ENCODE measurements around the gene RGS6.

The RGS6 gene

DNA sequence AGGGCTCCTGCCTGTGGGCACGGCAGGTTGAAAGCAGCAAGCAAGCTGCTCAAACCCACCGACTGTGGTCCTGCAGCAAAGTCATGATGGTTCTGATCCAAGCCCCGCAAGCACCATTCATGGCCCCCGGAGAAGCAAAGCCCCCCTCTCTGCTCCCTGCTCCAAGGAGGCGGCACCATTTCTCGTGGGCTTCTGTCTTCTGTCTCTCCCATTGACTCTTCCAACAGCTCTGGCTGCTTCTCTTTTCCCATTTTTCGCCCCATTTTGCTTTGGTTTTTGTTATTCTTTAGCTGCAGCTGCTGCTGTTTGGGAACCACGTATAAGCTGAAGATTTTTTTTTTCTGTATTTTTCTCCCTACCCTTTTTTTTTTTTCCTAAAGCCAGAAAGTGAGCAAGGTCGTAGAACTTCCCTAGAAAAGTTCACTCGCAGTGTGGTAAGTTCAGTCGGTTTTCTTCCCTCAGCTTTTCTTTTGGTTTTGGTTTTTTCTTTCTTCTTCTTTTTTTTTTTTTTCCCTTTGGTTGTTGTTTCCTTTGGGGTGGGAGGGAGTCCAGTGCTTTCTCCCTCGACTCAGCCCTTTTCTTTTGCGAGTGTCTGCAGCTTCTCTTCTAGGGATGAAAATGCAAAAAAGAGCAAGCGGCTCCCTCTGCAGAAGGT lies 607.6 kb downstream of the RGS6 start:
- no peak overlapping the region for H3K27ac Mint-ChIP-seq
- no peaks in the 10 kb centered on the region for H3K9me3 Mint-ChIP-seq
- no peaks in the 10 kb centered on the region for H3K36me3 Mint-ChIP-seq (ENCODE audit: low read depth)
- no peak overlapping the region for H3K4me3 Mint-ChIP-seq
- H3K4me1 Mint-ChIP-seq (ENCODE audit: low read depth) = peaks cover 26% of the 10 kb centered on the region
- no peaks in the 10 kb centered on the region for H3K27me3 Mint-ChIP-seq

GRCh38 chr14:72540836-72541235 lies 608.6 kb downstream of the RGS6 start:
- no peaks in the 10 kb centered on the region for H3K36me3 Mint-ChIP-seq (ENCODE audit: low read depth)
- H3K27ac Mint-ChIP-seq = no peak overlapping the region
- peaks cover 22% of the 10 kb centered on the region for H3K4me1 Mint-ChIP-seq (ENCODE audit: low read depth)
- no peak overlapping the region for H3K4me3 Mint-ChIP-seq
- H3K27me3 Mint-ChIP-seq = no peaks in the 10 kb centered on the region
- H3K9me3 Mint-ChIP-seq = no peaks in the 10 kb centered on the region

DNA sequence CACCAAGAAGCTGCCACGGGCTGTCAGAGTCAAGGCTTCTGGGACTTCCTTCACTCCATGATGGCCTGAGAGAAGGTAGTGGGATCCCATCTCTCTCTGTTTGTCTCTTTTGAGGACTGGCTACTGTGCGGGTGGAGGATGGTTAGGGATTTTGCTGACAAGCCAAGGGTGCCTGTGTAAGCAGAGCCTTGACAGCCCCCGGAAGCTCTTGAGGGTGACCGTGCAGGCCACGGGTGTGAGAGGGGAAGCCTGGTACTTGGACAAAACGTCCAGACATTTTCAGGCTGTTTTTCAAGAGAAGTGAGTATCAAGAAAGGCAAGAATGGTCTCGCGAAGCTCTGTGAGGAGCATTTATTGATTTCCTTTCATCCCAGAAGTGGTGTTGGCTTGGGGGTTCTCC lies 609.3 kb downstream of the RGS6 start:
- Mint-ChIP-seq H3K4me3 (no peak overlapping the region), H3K9me3 (no peaks in the 10 kb centered on the region), H3K27ac (no peak overlapping the region), H3K27me3 (no peaks in the 10 kb centered on the region), H3K36me3 (ENCODE audit: low read depth) (no peaks in the 10 kb centered on the region), H3K4me1 (ENCODE audit: low read depth) (peaks cover 17% of the 10 kb centered on the region)

DNA sequence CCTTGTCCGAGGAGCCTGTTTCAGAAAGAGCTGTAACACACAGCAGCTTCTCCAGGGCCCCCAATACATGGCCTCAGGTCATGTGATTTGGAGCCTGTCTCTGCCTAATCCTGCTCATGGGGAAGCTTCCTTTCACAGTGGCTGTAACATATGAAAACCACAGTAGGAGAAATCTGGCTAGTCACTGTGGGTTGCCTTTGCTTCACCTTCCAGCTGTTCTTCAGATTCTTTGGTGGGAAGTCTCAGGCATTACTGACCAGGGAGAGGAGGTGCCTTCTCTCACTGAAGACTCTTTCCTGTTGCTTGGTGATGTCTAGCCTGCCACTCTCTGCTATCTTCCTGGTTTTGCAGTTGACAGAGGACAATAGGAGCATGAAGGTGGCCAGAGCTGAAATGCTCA lies 611.1 kb downstream of the RGS6 start:
- Mint-ChIP-seq H3K4me1 (ENCODE audit: low read depth) (peaks cover 15% of the 10 kb centered on the region), H3K4me3 (no peak overlapping the region), H3K9me3 (no peaks in the 10 kb centered on the region), H3K36me3 (ENCODE audit: low read depth) (no peaks in the 10 kb centered on the region), H3K27ac (no peak overlapping the region), H3K27me3 (no peaks in the 10 kb centered on the region)

- no peaks in the 10 kb centered on the region for H3K27me3 Mint-ChIP-seq
- no peak overlapping the region for H3K27ac Mint-ChIP-seq
- no peaks in the 10 kb centered on the region for H3K9me3 Mint-ChIP-seq
- no peak overlapping the region for H3K4me3 Mint-ChIP-seq
- peaks cover 12% of the 10 kb centered on the region for H3K4me1 Mint-ChIP-seq (ENCODE audit: low read depth)
- H3K36me3 Mint-ChIP-seq (ENCODE audit: low read depth) = no peaks in the 10 kb centered on the region
Observed at GRCh38 chr14:72544615-72545387, 612.6 kb downstream of the RGS6 start.

DNA sequence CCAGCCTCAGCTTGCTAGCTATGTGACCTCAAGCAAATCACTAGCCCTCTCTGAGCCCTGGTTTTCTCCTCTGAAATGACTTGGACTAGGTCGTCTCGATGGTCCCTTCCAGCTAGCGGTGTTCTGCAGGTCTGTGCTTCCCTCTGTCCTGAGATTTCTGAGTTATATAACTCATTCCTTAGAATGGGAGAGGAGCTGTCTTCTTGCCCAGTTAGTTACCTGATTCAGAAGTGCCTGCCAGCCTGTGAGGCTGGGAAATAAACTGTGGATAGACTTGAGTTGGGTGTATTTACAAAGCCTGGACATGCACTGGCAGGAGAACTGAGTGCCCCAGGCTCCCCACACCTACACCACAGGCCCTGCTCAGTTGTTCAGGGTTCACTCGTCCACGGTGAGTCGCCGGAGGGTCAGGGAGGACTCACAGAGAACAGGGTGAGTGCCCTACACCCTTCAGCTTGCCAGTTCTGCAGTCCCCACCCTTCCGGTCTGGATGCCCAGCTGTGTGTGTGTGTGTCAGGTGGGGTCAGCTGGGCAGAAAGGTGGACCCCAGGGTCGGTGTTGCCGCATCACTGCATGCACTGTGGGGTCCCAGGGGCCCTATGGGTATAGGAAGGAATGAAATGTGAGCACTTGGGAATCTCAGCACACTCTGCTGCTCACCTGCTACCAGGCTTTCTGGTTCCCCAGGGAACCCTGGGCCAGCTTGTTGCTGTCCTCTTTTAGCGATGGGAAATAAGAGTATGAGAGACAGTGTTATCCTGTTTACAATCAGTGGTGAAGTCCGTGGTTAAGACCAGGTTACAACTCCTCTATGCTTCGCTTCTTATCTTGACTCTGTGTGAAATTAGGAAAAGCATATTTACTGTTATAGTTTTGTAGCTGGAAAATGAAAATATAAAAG lies 613.4 kb downstream of the RGS6 start:
- Mint-ChIP-seq H3K36me3 (ENCODE audit: low read depth) (no peaks in the 10 kb centered on the region), H3K27ac (no peak overlapping the region), H3K9me3 (no peaks in the 10 kb centered on the region), H3K27me3 (no peaks in the 10 kb centered on the region), H3K4me3 (no peak overlapping the region), H3K4me1 (ENCODE audit: low read depth) (peaks cover 8% of the 10 kb centered on the region)

DNA sequence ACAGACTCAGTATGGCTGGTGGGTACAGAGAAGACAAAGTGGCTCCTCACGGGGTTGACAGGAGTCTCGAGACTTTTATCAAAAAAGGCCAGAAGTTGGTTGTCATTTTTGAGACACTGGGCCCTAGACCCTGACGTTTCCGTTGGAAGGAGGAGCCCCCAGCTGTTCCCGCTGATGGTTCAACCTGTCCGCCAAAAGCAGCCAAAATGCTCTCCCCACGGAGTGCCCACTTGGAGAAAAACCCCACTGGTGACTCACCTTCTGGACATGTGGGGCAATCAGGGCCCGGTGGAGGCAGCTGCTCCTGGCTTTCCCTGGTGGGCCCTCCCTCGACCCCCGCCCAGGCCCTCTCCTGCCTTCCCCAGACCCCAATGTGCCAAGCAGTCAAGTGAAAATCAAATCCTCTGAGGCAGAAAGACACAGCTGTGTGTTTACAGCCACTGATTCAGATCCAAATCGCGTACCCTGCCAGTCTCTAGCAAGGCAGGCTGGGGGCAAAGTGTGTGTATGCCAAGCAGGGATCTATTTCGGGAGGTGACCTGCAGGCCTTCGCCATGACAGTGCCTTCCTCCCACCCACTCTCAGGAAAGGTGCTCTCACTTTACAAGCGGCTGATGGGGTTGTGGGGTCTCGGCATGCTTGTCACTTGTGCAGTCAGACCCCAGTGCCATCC lies 614.3 kb downstream of the RGS6 start:
- H3K9me3 Mint-ChIP-seq = no peaks in the 10 kb centered on the region
- H3K27ac Mint-ChIP-seq = no peak overlapping the region
- H3K36me3 Mint-ChIP-seq (ENCODE audit: low read depth) = no peaks in the 10 kb centered on the region
- no peak overlapping the region for H3K4me3 Mint-ChIP-seq
- peaks cover 8% of the 10 kb centered on the region for H3K4me1 Mint-ChIP-seq (ENCODE audit: low read depth)
- no peaks in the 10 kb centered on the region for H3K27me3 Mint-ChIP-seq

DNA sequence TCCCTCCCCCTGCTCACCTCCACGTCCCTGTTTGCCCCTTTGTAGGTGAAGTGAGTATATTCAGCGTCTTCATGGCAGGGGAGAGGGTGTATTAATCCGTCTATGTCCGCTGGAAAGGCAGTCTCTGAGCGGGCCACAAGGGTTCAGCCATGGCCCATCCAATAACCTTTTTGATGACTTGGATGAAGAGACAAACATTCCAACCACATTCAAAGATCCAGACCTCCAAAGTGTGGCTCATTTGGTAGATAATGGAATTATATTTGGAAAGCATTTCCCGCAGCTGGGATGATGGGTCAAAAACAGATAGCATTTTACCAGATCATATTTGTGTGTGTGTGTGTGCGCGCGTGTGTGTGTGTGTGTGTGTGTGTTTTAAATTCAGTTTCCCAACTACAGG lies 615.8 kb downstream of the RGS6 start:
- H3K27me3 Mint-ChIP-seq = no peaks in the 10 kb centered on the region

DNA sequence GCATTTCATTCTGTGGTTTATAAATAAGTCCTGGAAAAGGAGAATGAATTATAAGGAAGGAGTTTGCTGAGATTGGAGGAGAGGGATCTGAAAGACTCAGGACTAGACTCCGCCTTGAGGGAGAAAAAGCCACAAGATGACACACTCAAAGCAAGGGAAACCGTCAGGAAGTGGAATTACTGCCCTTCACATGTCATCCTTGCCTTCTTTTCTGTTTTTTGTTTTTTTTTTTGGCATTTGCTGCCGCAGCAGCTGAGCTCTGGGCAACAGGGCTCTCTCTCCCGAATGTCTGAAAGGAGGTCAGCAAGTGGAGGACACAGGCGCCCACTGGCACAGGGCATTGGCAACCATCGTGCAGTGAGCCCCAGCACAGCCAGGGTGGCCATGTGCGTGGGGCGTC lies 616.8 kb downstream of the RGS6 start:
- H3K36me3 Mint-ChIP-seq (ENCODE audit: low read depth) = no peaks in the 10 kb centered on the region
- no peaks in the 10 kb centered on the region for H3K27me3 Mint-ChIP-seq
- no peak overlapping the region for H3K27ac Mint-ChIP-seq

More for the DNA sequence above, 615.8 kb downstream of the RGS6 start:
- Mint-ChIP-seq H3K4me3 (no peak overlapping the region), H3K36me3 (ENCODE audit: low read depth) (no peaks in the 10 kb centered on the region), H3K27ac (no peak overlapping the region), H3K9me3 (no peaks in the 10 kb centered on the region), H3K4me1 (ENCODE audit: low read depth) (peaks cover 8% of the 10 kb centered on the region)

GRCh38 chr14:72549854-72550253 lies 617.6 kb downstream of the RGS6 start:
- no peaks in the 10 kb centered on the region for H3K27me3 Mint-ChIP-seq
- H3K36me3 Mint-ChIP-seq (ENCODE audit: low read depth) = no peaks in the 10 kb centered on the region
- no peak overlapping the region for H3K27ac Mint-ChIP-seq
- no peaks in the 10 kb centered on the region for H3K9me3 Mint-ChIP-seq
- H3K4me1 Mint-ChIP-seq (ENCODE audit: low read depth) = peaks cover 8% of the 10 kb centered on the region
- no peak overlapping the region for H3K4me3 Mint-ChIP-seq

More for the DNA sequence above, 616.8 kb downstream of the RGS6 start:
- Mint-ChIP-seq H3K4me3 (no peak overlapping the region), H3K4me1 (ENCODE audit: low read depth) (peaks cover 8% of the 10 kb centered on the region), H3K9me3 (no peaks in the 10 kb centered on the region)

DNA sequence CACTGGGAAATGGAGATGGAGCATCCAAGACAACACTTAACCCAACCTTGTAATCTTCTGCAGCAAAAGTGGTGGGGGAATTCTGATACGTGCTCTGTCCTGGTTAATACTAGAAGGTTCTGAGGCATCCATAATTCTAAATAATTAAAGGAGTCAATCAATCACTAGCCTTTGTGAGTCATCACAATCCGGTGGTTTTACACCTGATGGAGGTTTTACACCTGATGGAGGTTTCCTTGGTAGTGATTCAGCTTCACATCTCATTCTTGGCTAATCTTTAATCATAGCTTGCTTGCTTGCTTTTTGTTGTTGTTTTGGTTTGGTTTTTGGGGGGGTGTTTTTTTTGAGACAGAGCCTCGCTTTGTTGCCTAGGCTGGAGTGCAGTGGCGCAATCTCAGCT lies 618.3 kb downstream of the RGS6 start:
- H3K36me3 Mint-ChIP-seq (ENCODE audit: low read depth) = no peaks in the 10 kb centered on the region
- no peaks in the 10 kb centered on the region for H3K27me3 Mint-ChIP-seq
- H3K9me3 Mint-ChIP-seq = no peaks in the 10 kb centered on the region
- peaks cover 6% of the 10 kb centered on the region for H3K4me1 Mint-ChIP-seq (ENCODE audit: low read depth)
- no peak overlapping the region for H3K4me3 Mint-ChIP-seq
- no peak overlapping the region for H3K27ac Mint-ChIP-seq

DNA sequence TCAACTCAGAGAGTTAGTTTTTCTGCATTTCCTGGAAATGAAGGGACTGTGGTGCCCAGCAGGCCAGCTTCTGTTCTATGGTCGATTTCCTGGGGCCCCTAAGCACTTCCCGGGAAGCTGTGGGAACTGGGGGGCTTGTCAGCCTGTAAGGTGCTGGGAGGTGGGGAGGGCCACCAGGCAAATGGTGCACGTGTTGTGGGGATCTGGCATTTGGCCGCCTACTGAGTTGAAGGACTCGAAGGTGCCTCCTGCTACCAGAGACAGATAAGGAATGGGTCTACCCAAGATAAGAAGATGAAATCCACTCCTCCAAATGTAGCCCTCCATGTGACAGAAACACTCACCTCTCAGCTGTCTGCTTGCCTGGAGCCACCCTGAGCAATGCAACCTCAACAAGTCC lies 620.0 kb downstream of the RGS6 start:
- Mint-ChIP-seq H3K9me3 (no peaks in the 10 kb centered on the region), H3K27ac (no peak overlapping the region), H3K4me1 (ENCODE audit: low read depth) (no peaks in the 10 kb centered on the region), H3K36me3 (ENCODE audit: low read depth) (no peaks in the 10 kb centered on the region), H3K27me3 (no peaks in the 10 kb centered on the region), H3K4me3 (no peak overlapping the region)

DNA sequence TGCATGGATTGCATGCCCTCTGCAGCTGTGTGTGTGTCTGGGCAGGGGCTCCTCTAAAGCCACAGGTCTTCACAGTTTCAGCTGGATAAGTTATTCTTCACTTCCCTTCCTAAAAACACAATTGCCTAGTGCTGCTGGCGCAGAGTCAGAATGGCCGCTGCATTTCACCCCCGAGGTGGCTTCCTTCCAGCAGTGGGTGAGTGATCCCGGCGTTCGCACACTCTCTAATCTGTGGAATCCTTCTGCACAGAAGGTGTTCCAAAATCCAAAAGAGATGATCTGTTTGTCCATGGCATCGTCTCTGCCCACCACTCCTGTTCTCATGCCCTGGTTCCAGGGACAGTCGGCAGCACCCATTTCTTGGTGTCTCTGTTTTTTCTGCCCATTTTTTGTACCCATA lies 620.9 kb downstream of the RGS6 start:
- Mint-ChIP-seq H3K27ac (no peak overlapping the region), H3K4me1 (ENCODE audit: low read depth) (no peaks in the 10 kb centered on the region), H3K36me3 (ENCODE audit: low read depth) (no peaks in the 10 kb centered on the region), H3K4me3 (no peak overlapping the region), H3K9me3 (no peaks in the 10 kb centered on the region), H3K27me3 (peaks cover 3% of the 10 kb centered on the region)

DNA sequence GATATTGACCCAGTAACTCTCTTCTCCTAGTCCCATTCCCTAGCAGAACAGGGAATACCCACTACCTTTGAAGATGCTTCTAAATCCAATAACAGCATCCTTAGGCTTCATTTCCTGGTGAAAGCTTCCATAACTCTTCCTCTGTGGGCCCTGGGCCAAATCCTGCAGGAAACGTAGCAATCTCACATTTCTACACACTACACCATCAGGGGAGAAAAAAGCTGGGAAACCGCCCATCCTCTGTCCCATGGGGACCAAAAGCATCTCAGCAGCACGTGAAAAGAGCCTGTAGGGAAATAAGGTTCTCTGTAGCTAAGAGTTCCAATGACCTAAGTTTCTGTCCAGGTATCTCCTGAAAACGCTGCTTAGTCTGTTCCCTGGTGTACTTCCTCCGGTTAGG lies 621.4 kb downstream of the RGS6 start:
- peaks cover 5% of the 10 kb centered on the region for H3K27me3 Mint-ChIP-seq
- no peaks in the 10 kb centered on the region for H3K4me1 Mint-ChIP-seq (ENCODE audit: low read depth)
- H3K27ac Mint-ChIP-seq = no peak overlapping the region
- no peaks in the 10 kb centered on the region for H3K9me3 Mint-ChIP-seq
- no peaks in the 10 kb centered on the region for H3K36me3 Mint-ChIP-seq (ENCODE audit: low read depth)
- H3K4me3 Mint-ChIP-seq = no peak overlapping the region

- Mint-ChIP-seq H3K27me3 (peaks cover 5% of the 10 kb centered on the region), H3K9me3 (no peaks in the 10 kb centered on the region), H3K36me3 (ENCODE audit: low read depth) (no peaks in the 10 kb centered on the region), H3K27ac (no peak overlapping the region), H3K4me1 (ENCODE audit: low read depth) (no peaks in the 10 kb centered on the region), H3K4me3 (no peak overlapping the region)
Observed at GRCh38 chr14:72554401-72554800, 622.2 kb downstream of the RGS6 start.
